OCI-LY7 (cell line): ENCODE measurements around the gene PER3.

Experiments used
- CTCF ChIP-seq: fragments of 200-600 bp; sonication (generic); conservative IDR thresholded peaks from 2 replicates; pipeline ENCODE4 v1.5.1; 2014; ENCODE audit warnings: mild to moderate bottlenecking, antibody characterized with exemption, low read length, moderate library complexity, mixed read lengths
- EZH2phosphoT487 ChIP-seq: fragments of 200-600 bp; sonication (generic); IDR thresholded peaks from 2 replicates; pipeline ENCODE4 v1.6.1; 2018; ENCODE audit warnings: low read depth, borderline replicate concordance, mild to moderate bottlenecking, mixed run types, antibody characterized with exemption, low read length, moderate library complexity, mixed read lengths

GRCh38 chr1:7752512-7753417 is 31.3 kb upstream of the PER3 start:
- peak; percentile 93 for TF ChIP-seq CTCF
- TF ChIP-seq EZH2phosphoT487: no peak
